HG03095 (cell line): ENCODE results near the gene IGSF21.
"Not testable (repeated sequence)": the region's sequence is repeated elsewhere in the genome, so short reads cannot be mapped to it uniquely, and the experiment has no call there.

Experiments used
- ATAC-seq: cut with Tn5 transposase; IDR thresholded peaks from one replicate; pipeline ENCODE4 v1.9.1; 2021; ENCODE audit warnings: moderate library complexity; ENCODE audit not compliant: unreplicated experiment

IGSF21 gene

DNA sequence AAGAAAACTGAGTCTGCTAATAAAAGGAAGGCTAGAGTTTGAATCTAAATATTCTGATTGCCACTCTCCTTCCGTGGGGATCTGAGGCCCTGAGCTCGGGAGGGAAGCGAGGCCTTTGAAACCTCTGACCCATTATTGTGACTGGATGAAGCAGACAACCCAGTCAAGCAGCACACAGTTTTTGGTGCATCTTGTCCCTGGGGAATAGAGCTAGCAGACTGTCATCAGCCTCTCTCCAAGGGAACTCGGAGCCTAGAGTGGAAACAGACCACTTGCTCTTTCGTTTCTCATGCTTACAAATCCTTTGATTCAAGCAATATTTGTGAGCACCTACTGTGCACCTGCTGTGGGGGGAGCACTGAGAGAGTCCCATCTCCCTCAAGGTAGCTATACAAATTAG lies 240.0 kb downstream of the IGSF21 start:
- no peak for ATAC-seq

DNA sequence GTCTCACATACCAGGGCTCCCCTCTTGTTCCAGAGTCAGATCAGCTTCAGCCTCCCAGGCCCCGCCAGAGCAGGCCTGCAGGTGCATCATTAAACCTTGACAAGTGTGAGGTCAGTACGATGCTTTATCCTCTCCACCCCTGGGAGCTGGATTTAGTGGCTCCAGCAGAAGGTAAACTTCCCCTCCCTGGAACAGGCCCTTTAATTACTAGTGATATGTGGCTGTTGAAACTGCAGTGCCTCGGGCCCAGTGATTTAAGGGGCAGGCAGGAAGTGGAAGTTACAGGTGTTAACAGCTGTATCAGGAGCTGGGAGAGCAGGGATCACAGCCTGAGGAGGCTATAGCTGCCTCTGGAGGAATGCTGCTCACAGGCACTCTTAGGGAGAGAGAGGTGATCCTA lies 240.8 kb downstream of the IGSF21 start:
- no peak for ATAC-seq

DNA sequence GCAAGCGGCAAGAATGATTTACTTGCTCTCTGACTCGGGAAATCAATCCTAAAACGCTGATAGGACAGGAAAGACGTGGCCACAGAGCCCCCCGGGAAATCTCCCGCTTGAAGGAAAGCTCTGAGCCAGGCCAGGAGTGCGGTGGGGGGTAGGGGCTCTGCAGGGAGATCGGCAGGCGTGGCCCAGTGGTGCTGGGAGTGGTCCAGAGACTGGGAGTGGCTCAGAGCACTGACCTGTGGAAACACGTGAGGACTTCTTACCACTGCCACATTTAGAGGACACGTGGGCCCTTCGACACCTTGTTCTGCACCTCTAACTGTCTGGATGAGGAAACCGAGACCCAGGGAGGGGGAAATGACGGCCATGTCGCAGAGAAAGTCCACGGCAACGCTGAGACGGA lies 243.1 kb downstream of the IGSF21 start:
- no peak for ATAC-seq

DNA sequence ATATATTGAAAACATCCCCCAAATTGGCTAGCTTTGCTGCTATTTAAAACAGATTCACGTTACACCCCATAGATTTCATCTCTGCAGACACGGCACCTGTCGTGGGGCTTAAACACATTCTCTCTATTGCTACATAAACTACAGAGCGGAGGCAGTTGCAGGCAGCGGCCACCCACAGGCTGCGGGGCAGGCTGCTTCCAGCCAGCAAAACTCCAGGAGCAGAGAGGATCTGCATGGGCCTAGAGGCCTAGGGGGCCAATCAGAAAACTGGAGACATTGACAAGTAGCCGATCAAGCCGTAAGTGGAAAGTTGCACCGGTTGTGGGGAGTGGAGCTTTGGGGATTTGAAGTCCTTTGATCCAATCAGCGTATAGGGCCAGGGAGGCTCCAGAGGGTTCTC lies 244.1 kb downstream of the IGSF21 start:
- no peak for ATAC-seq

DNA sequence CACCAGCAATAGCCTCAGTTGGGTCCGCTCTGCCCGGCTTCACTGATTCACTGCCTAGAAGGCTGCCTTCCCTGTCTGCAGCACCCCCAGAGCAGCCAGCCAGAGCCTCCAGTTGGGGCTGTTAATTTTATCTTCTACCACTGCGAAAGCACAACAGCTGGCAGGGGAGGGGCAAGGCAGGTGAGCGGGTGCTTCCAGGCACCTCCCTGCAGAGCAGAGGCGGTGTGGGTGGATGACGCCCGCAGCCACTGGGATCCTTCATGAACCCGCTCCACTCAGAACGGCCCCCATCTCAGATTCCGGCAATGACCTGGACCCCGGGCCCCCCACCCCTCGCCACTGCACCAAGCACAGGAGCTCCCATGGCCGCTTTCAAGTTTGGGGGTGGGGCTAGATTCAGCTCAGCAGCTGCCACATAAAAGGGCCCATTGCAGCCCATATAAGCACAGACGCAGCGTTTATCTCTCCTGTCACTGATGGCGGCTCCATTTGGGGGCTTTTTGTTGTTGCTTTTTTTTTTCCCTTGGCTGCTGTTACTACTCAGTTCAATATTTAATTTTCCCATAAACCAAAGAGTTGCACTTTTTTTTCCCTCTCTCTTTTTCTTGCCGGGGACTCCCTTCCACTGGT lies 245.2 kb downstream of the IGSF21 start:
- ATAC-seq, result no peak

DNA sequence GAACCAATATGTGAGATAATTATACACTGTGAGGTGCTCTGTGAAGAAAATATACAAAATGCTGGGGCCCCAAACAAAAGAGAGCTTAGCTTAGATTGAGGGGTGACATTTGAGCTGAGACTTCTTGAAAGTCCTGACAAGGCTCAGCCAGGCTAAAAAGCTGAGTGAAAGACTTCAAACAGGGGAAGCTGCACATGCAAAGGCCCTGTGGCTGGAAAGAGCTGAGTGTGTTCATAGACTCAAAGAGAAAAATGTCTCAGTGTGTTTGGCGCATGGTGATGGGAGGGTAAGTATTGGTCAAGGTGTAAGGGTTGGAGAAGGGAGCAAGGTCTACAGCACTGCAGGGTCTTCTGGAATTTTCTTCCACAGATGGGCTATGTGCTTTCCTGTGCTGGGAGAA lies 245.9 kb downstream of the IGSF21 start:
- ATAC-seq, result no peak

DNA sequence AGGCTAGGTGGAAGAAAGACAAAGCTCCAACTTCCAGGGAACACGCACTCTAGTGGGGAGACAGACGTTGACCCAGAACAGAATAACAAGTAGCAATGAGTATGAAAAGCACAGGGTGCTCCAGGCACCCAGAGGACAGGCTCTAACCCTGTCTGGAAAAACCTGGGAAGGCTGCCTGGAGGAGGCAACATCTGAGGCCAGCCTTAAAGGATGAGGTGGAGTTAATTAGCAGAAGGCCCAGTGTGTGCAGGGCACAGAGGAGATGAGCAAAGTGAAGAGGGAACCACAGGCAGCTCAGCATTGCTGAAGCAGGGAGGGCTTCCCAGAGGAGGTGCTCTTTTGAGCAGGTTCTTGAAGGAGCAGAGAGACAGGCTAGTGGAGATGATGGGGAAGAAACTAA lies 246.4 kb downstream of the IGSF21 start:
- ATAC-seq, result no peak

DNA sequence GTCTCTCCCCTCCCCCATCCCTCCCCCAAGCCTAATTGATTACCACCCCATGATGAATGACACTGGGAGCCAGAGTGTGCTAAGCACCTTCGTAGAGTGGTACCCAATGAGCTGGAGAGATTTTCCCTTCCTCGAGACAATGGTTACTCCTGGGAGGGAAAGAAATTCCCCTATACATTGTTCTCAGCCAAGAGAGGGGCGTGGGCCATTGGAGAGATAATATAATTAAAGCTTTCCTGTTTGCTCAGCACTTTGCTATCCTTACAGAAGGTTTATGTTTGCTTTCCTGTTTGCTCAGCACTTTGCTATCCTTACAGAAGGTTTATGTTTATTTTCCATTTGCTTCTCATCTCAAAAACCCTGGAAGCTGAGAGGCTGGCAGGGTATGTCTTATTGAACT lies 247.0 kb downstream of the IGSF21 start:
- ATAC-seq, result no peak

DNA sequence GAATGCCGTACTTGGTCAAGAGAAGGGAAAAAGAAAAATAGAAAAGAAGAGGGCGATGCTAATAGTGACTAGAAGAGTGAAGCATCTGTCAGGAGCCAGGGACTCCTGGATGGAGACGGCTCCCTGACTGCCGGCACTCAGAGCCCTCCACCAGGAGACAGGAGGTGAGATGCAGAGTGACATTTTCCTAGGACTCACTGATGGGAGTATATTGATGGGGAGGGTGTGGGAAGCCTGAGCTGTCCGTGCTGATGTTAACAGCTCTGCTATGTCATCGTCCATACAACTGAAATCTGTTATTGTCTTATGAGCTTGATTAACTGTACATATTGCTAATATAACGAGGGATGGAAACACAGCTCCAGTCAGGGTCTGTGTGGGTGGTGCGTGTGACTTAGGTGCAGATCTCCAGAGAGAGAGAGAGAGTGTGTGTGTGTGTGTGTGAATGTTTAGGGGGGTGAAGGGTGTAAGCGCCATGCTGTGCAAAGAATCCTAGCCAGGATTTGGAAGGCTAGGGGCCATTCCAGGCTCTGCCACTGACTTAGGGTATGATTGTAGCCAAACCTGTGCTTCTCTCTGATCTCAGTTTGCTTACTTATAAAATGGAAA lies 250.1 kb downstream of the IGSF21 start:
- ATAC-seq, result no peak

DNA sequence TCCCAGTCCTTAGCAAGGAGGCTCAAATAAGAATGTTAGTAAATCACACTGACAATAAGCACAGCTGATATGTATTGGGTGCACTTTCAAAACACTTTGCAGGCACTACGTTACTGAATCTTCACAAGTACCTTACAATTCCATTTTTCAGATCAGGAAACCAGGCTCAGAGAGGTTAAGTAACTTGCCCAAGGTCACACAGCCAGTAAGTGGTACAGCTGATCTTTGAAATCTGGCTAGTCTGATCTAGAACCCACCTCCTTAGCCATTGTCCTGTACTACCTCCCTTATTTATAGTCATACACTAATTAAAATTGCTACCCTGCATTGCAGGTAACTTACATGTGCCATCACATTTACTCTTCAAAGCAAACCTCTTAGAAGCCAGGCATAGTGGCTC lies 251.0 kb downstream of the IGSF21 start:
- no peak for ATAC-seq

DNA sequence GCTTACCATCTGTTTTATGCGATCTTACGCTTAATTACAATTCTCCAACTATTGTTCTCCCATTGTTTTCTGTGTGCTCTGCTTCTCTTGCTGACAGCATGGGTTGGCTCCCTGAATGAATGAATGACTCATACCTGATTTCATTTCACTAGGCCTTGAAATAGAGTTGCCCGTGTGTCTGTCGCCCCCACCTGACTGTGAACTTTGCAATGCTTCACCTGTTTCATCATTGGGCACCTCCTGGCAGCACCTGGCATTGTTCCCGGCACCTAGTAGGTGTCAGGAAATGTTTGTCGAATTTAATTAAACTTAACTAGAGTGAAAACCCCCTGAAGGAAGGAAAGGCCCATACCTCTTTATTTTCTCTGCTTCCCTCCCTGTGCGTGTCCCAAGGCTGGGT lies 252.7 kb downstream of the IGSF21 start:
- no peak for ATAC-seq

DNA sequence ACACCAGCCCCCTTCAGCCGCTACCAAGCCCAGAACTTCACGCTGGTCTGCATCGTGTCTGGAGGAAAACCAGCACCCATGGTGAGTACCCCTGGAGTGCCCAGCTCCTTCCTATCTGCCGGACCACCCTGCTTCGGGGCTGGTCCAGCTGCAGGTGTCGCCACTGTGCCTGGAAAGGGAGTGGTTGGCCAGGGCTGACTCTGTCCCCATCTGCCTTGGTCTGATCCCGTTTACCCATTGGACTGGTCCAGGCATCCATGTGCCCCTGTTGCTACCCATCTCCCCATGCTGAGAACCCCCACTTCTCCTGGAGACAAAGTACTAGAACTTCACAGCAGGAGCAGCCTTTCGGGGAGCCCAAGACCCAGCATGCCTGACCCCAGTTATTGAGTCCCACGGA lies 254.6 kb downstream of the IGSF21 start:
- ATAC-seq, result no peak

DNA sequence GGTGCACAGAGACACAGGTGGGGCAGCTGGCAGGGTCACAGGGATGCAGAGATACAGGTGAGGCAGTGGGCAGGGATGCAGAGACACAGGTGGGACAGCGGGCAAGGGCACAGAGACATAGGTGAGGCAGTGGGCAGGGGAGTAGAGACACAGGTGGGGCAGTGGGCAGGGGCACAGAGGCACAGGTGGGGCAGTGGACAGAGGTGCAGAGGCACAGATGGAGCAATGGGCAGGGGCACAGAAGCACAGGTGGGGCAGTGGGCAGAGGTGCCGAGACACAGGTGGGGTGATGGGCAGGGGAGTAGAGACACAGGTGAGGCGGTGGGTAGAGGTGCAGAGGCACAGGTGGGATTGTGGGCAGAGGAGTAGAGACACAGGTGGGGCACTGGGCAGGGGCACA lies 255.8 kb downstream of the IGSF21 start:
- ATAC-seq, result no peak

DNA sequence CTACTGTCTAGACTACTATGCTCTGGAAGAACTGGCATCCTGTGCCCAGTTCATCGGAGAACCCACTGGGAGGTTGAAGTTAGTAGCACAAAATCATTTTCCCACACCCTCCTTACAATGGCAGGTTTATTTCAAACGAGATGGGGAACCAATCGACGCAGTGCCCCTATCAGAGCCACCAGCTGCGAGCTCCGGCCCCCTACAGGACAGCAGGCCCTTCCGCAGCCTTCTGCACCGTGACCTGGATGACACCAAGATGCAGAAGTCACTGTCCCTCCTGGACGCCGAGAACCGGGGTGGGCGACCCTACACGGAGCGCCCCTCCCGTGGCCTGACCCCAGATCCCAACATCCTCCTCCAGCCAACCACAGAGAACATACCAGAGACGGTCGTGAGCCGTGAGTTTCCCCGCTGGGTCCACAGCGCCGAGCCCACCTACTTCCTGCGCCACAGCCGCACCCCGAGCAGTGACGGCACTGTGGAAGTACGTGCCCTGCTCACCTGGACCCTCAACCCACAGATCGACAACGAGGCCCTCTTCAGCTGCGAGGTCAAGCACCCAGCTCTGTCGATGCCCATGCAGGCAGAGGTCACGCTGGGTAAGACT lies 257.6 kb downstream of the IGSF21 start:
- no peak for ATAC-seq

DNA sequence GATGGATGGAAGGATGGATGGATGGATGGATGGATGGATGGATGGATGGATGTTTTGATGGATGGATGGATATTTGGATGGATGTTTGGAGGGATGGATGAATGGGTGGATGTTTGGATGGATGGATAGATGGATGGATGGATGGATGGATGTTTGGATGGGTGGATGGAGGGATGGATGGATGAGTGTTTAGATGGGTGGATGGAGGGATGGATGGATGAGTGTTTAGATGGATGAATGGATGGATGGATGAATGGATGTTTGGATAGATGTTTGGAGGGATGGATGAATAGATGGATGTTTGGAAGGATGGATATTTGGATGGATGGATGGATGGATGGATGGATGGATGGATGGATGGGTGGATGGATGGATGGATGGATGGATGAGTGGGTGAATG lies 264.9 kb downstream of the IGSF21 start:
- not testable (repeated sequence) for ATAC-seq

DNA sequence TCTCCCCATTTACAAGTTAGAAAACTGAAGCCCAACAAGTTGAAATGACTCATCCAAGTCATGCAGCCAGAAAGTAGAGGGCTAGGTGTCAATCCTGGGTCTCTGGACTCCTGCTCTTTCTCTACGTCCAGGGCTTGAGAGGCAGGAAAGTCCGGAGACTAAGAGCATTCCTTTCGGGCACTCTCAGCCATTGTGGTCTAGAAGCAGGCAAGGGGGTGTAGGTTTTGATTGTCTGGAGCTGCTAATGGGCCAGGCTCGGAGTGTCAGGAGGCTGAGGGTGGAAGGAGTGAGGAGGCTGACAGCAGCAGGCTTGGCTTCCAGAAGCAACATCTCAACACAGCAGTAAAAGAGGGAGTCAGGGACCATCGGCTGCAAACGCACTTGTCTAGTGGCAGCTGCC lies 265.6 kb downstream of the IGSF21 start:
- no peak for ATAC-seq

DNA sequence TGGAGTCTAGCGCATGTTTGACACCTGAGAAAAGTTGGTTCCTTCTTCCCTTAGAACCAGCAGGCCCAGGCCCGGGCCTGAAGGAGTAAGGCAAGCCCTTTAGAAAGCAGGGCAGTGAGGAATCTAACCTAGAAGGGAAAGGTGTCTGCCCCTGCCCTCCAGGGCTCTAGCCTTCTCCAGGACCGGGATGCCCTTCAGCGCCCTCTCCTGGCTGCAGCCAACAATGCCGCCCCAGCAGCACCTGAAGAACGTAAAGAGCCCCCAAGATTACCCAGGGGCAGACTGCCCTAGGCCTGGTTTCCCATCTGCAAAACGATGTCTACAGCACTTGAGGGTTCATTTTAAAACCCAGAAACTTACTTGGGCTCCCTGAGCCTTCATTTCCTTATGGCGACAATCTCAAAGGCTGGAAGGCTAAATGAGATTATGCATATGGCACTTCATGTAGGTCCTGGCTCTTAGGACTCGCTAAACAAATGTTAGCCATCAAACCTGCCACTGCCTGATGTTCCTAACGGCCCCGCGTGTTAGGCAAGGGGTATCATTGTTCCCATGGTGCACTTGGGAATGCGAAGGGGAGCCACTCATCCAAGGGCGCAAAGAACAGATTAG lies 266.4 kb downstream of the IGSF21 start:
- no peak for ATAC-seq

DNA sequence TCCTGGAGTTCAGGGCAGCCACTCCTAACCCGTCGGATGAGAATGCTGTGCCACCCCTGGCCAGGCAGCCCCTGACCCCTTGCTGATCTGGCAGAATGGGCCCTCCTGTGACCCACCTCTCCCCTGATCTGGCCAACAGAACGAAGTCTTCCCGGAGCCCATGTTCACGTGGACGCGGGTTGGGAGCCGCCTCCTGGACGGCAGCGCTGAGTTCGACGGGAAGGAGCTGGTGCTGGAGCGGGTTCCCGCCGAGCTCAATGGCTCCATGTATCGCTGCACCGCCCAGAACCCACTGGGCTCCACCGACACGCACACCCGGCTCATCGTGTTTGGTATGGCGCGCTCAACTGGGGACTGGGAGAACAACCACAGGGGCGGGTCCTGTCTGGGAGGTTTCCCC lies 269.1 kb downstream of the IGSF21 start:
- ATAC-seq, result no peak

DNA sequence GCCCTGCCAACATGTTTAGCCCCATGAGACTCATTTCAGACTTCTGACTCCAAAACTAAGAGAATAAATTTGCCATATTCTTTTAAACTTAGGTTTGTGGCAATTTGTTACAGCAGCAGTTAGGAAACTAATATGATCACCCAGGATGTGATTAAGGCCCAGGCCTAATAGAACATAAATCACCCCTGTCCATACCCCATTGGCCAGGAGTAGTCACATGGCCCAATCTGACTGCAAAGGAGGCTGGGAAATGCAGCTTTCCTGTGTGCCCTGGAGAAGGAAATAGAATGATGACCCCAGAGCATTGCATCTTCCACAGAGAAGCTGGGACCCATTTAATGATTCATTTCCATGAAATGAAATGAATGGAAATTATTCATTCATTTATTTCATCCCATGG lies 272.7 kb downstream of the IGSF21 start:
- ATAC-seq, result no peak

DNA sequence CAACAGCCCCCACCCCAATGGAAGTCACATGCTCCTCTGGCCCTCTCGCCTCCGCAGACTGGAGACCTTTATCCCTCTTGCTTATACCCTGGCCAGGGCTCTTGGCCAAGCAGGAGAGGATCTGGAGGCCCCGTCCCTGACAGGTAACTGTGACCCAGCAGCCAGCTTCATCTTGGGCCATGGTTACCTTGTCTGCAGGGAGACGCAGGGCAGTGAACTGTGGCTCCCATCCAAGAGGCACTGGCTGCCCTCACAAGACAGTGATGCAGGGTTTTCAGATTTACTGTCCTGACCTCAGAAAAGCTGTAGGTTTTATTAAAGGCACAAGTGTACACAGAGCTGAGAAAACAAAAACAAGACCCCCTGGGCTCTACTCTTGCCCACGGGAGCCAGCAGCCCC lies 276.5 kb downstream of the IGSF21 start:
- ATAC-seq, result no peak

DNA sequence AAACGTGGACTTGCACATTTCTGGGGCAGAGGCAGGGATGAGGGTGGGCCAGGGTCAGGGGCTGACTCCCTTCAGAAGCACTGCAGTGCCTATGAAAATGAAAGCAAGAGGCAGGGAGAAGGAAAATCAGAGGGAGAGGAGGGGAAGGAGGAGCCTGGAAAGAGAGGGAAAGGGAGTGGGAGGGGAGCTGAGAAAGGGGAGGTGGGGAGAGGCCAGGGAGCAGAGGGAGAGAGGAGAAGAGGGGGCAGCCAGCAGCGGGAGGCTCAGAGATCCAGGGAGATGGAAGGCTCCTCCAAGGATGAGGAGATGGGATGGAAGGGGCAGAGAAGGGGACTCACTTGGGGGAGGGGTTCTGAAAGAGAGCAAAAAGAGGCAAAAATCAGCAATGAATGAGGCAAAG lies 276.9 kb downstream of the IGSF21 start:
- ATAC-seq, result no peak

DNA sequence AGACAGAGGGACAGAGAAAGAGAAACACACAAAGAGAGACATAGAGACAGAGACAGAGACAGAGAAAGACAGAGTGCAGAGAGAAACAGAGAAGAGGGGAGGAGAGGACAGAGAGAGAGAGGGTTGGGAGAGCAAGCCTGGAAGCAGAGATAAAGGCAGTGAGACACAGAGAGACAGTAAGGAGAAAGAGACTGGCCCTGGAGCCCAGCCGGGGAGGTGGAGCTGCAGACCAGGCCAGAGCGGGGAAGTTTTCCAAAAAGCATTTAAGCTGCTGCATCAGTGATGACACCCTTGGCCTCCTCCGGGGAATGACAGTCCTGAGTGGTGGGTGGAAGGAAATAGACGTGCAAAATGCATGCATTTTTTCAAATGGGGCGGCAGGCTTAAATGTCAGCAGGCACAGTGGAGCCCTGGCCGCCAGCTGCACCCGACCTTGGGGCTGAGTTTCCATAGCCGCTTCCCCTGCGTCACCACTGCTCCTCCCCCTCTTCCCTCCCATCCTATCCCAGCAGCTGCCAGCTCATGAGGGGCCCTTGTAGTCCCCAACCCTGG lies 277.7 kb downstream of the IGSF21 start:
- no peak for ATAC-seq
